HEK293 (cell line): Measurements from ENCODE around the gene TTR.

Experiments
- CTCF ChIA-PET: fragments of 350-600 bp; formaldehyde crosslinking; extraction: SDS; loops from one replicate; lab custom pipeline; 2021; ENCODE audit warnings: antibody characterized with exemption; lab: Yijun Ruan, JAX
- POLR2A ChIA-PET: fragments of 300-600 bp; formaldehyde crosslinking; extraction: SDS; loops from one replicate; lab custom pipeline; 2020; ENCODE audit warnings: antibody characterized with exemption, inconsistent platforms; lab: Yijun Ruan, JAX
- H3K27ac ChIP-seq: fragments of 200-500 bp; sonication (Bioruptor generic); 2 replicates; pipeline ENCODE4 v1.5.1; 2014; ENCODE audit warnings: low read depth, low read length, control low read depth, inconsistent platforms; ENCODE audit errors: extremely low read depth
- H3K36me3 ChIP-seq, 2 experiments: fragments of 200-500 bp in 1 of 2; sonication (Bioruptor generic) in 1 of 2; 1 replicate in 1 of 2; 2 replicates in 1 of 2; pipeline ENCODE4 v1.5.1; 2014 to 2017; ENCODE audit warnings: inconsistent platforms in 2 of 2, low read length in 2 of 2; ENCODE audit not compliant: control insufficient read depth in 2 of 2, insufficient read depth in 1 of 2
- H3K4me1 ChIP-seq: fragments of 200-500 bp; sonication (Bioruptor generic); 2 replicates; pipeline ENCODE4 v1.5.1; 2014; ENCODE audit warnings: mild to moderate bottlenecking, low read length, inconsistent platforms; ENCODE audit not compliant: control insufficient read depth, insufficient read depth
- H3K4me3 ChIP-seq: 2 replicates; pipeline ENCODE4 v1.5.1; 2011; ENCODE audit warnings: low read depth, mild to moderate bottlenecking, control low read depth, low read length, moderate library complexity
- H3K9me3 ChIP-seq: fragments of 200-500 bp; sonication (Bioruptor generic); 2 replicates; pipeline ENCODE4 v1.5.1; 2014; ENCODE audit warnings: low read depth, low read length, inconsistent platforms; ENCODE audit not compliant: control insufficient read depth, insufficient read depth
- GLI4 ChIP-seq: fragments of 450-650 bp; formaldehyde crosslinking; IDR thresholded peaks from 2 replicates; pipeline ENCODE4 v1.5.1; 2016; ENCODE audit warnings: missing biosample characterization, missing genetic modification characterization
- GLIS1 ChIP-seq: fragments of 450-650 bp; formaldehyde crosslinking; IDR thresholded peaks from 2 replicates; pipeline ENCODE4 v1.5.1; 2016; ENCODE audit warnings: missing biosample characterization, missing genetic modification characterization
- HOXD13 ChIP-seq: sonication (generic); formaldehyde crosslinking; IDR thresholded peaks from 2 replicates; pipeline ENCODE4 v1.8.0; 2022; ENCODE audit warnings: missing genetic modification reagents, borderline replicate concordance
- MYNN ChIP-seq: fragments of 450-650 bp; formaldehyde crosslinking; IDR thresholded peaks from 2 replicates; pipeline ENCODE4 v1.5.1; 2016; ENCODE audit warnings: missing biosample characterization, missing genetic modification characterization, borderline replicate concordance
- OSR2 ChIP-seq: fragments of 450-650 bp; formaldehyde crosslinking; IDR thresholded peaks from 2 replicates; pipeline ENCODE4 v1.5.1; 2016; ENCODE audit warnings: missing biosample characterization, missing genetic modification characterization
- SP3 ChIP-seq: fragments of 450-650 bp; formaldehyde crosslinking; IDR thresholded peaks from 2 replicates; pipeline ENCODE4 v1.5.1; 2016; ENCODE audit warnings: missing biosample characterization, missing genetic modification characterization
- ZBTB1 ChIP-seq: fragments of 450-650 bp; formaldehyde crosslinking; IDR thresholded peaks from 2 replicates; pipeline ENCODE4 v1.5.1; 2016; ENCODE audit warnings: missing biosample characterization, missing genetic modification characterization
- ZBTB10 ChIP-seq: fragments of 450-650 bp; formaldehyde crosslinking; IDR thresholded peaks from 2 replicates; pipeline ENCODE4 v1.5.1; 2016; ENCODE audit warnings: missing biosample characterization, missing genetic modification characterization
- ZFHX2 ChIP-seq: fragments of 450-650 bp; formaldehyde crosslinking; conservative IDR thresholded peaks from 2 replicates; pipeline ENCODE4 v1.5.1; 2016; ENCODE audit warnings: missing biosample characterization, missing genetic modification characterization
- ZIC2 ChIP-seq: fragments of 450-650 bp; formaldehyde crosslinking; IDR thresholded peaks from 2 replicates; pipeline ENCODE4 v1.5.1; 2016; ENCODE audit warnings: missing biosample characterization, missing genetic modification characterization
- ZNF132 ChIP-seq: fragments of 450-650 bp; formaldehyde crosslinking; IDR thresholded peaks from 2 replicates; pipeline ENCODE4 v1.5.1; 2017; ENCODE audit warnings: missing biosample characterization, missing genetic modification characterization, borderline replicate concordance
- ZNF140 ChIP-seq: fragments of 450-650 bp; formaldehyde crosslinking; IDR thresholded peaks from 2 replicates; pipeline ENCODE4 v1.5.1; 2016; ENCODE audit warnings: missing biosample characterization, missing genetic modification characterization
- ZNF16 ChIP-seq: fragments of 450-650 bp; formaldehyde crosslinking; IDR thresholded peaks from 2 replicates; pipeline ENCODE4 v1.5.1; 2016; ENCODE audit warnings: low read depth, missing biosample characterization, missing genetic modification characterization
- ZNF174 ChIP-seq: fragments of 450-650 bp; formaldehyde crosslinking; IDR thresholded peaks from 2 replicates; pipeline ENCODE4 v1.5.0; 2017; ENCODE audit warnings: missing biosample characterization, mild to moderate bottlenecking, missing genetic modification characterization
- ZNF2 ChIP-seq: fragments of 450-650 bp; formaldehyde crosslinking; IDR thresholded peaks from 2 replicates; pipeline ENCODE4 v1.5.1; 2016; ENCODE audit warnings: missing biosample characterization, missing genetic modification characterization
- ZNF221 ChIP-seq: fragments of 450-650 bp; formaldehyde crosslinking; IDR thresholded peaks from 2 replicates; pipeline ENCODE4 v1.5.1; 2017; ENCODE audit warnings: missing biosample characterization, missing genetic modification characterization, borderline replicate concordance
- ZNF223 ChIP-seq: fragments of 450-650 bp; formaldehyde crosslinking; IDR thresholded peaks from 2 replicates; pipeline ENCODE4 v1.5.1; 2016; ENCODE audit warnings: missing biosample characterization, missing genetic modification characterization
- ZNF311 ChIP-seq: fragments of 450-650 bp; formaldehyde crosslinking; IDR thresholded peaks from 2 replicates; pipeline ENCODE4 v1.5.1; 2017; ENCODE audit warnings: missing biosample characterization, missing genetic modification characterization, borderline replicate concordance
- ZNF341 ChIP-seq: fragments of 450-650 bp; formaldehyde crosslinking; IDR thresholded peaks from 2 replicates; pipeline ENCODE4; 2016; ENCODE audit warnings: low read depth, missing biosample characterization, missing genetic modification characterization
- ZNF426 ChIP-seq: fragments of 450-650 bp; formaldehyde crosslinking; IDR thresholded peaks from 2 replicates; pipeline ENCODE4 v1.5.1; 2017; ENCODE audit warnings: missing biosample characterization, missing genetic modification characterization, mild to moderate bottlenecking, inconsistent platforms, moderate library complexity
- ZNF48 ChIP-seq: fragments of 450-650 bp; formaldehyde crosslinking; IDR thresholded peaks from 2 replicates; pipeline ENCODE4 v1.5.1; 2016; ENCODE audit warnings: missing biosample characterization, missing genetic modification characterization
- ZNF513 ChIP-seq: fragments of 450-650 bp; IDR thresholded peaks from 2 replicates; pipeline ENCODE4 v1.5.1; 2018; ENCODE audit warnings: missing biosample characterization, missing genetic modification characterization
- ZNF529 ChIP-seq: fragments of 450-650 bp; formaldehyde crosslinking; IDR thresholded peaks from 2 replicates; pipeline ENCODE4 v1.5.1; 2017; ENCODE audit warnings: missing genetic modification characterization, missing biosample characterization; ENCODE audit not compliant: insufficient replicate concordance
- ZNF548 ChIP-seq: fragments of 450-650 bp; formaldehyde crosslinking; IDR thresholded peaks from 2 replicates; pipeline ENCODE4 v1.5.1; 2016; ENCODE audit warnings: missing biosample characterization, missing genetic modification characterization
- ZNF555 ChIP-seq: fragments of 450-650 bp; formaldehyde crosslinking; conservative IDR thresholded peaks from 2 replicates; pipeline ENCODE4 v1.5.1; 2017; ENCODE audit warnings: missing biosample characterization, mild to moderate bottlenecking, missing genetic modification characterization, inconsistent platforms
- ZNF558 ChIP-seq: fragments of 450-650 bp; formaldehyde crosslinking; IDR thresholded peaks from 2 replicates; pipeline ENCODE4 v1.5.1; 2016; ENCODE audit warnings: missing biosample characterization, missing genetic modification characterization
- ZNF585B ChIP-seq: fragments of 450-650 bp; formaldehyde crosslinking; IDR thresholded peaks from 2 replicates; pipeline ENCODE4 v1.5.1; 2016; ENCODE audit warnings: missing biosample characterization, missing genetic modification characterization
- ZNF623 ChIP-seq: fragments of 450-650 bp; formaldehyde crosslinking; IDR thresholded peaks from 2 replicates; pipeline ENCODE4 v1.5.1; 2016; ENCODE audit warnings: missing biosample characterization, missing genetic modification characterization
- ZNF626 ChIP-seq: fragments of 450-650 bp; sonication (Bioruptor Pico); formaldehyde crosslinking; IDR thresholded peaks from 2 replicates; pipeline ENCODE4 v1.5.1; 2018; ENCODE audit warnings: missing biosample characterization, missing genetic modification characterization, inconsistent platforms
- ZNF639 ChIP-seq: fragments of 450-650 bp; formaldehyde crosslinking; IDR thresholded peaks from 2 replicates; pipeline ENCODE4 v1.5.1; 2016; ENCODE audit warnings: missing biosample characterization, missing genetic modification characterization
- ZNF677 ChIP-seq: fragments of 450-650 bp; IDR thresholded peaks from 2 replicates; pipeline ENCODE4 v1.5.0; 2018; ENCODE audit warnings: missing biosample characterization, mild to moderate bottlenecking, missing genetic modification characterization, moderate library complexity

TTR gene

GRCh38 chr18:31619291-31619690, 27.6 kb downstream of the TTR start (continued):
- TF ChIP-seq ZBTB10 (tag by site-specific recombination) = no peak
- TF ChIP-seq MYNN (tag by site-specific recombination) = no peak
- TF ChIP-seq ZNF639 (tag by site-specific recombination) = no peak
- TF ChIP-seq GLIS1 (tag by site-specific recombination) = no peak

- POLR2A ChIA-PET = no interaction called here
- peaks cover 0 to 25% of the 10 kb centered on the region in 2 experiments; a peak in 1 of 3 replicates for H3K36me3 ChIP-seq
- H3K27ac ChIP-seq = no peak overlapping the region
- CTCF ChIA-PET = interaction anchor here (0.6 to 1.0 kb wide), 4 partner anchors 9 to 59 kb away, joined by 3 to 4 read pairs (median 3); no protein-coding TSS in a partner anchor
- H3K4me3 ChIP-seq = no peak overlapping the region
- TF ChIP-seq ZNF174 (no peak), ZIC2 (tag by site-specific recombination) (no peak), ZNF2 (tag by site-specific recombination) (no peak), ZFHX2 (tag by site-specific recombination) (no peak), HOXD13 (CRISPR knock-in tag) (no peak), ZNF16 (tag by site-specific recombination) (no peak), ZNF555 (no peak), ZNF48 (no peak), ZNF426 (tag by site-specific recombination) (no peak), OSR2 (tag by site-specific recombination) (no peak), ZNF341 (no peak), ZNF140 (no peak), ZNF221 (tag by site-specific recombination) (no peak), ZNF132 (no peak), ZNF677 (tag by site-specific recombination) (no peak)
- no peaks in the 10 kb centered on the region for H3K9me3 ChIP-seq
- H3K4me1 ChIP-seq = no peaks in the 10 kb centered on the region
Measured at GRCh38 chr18:31624892-31625640, 33.4 kb downstream of the TTR start.

GRCh38 chr18:31626409-31626808, 34.7 kb downstream of the TTR start:
- H3K36me3 ChIP-seq = peaks cover 3 to 32% of the 10 kb centered on the region in 2 experiments; a peak in 1 of 3 replicates
- ChIA-PET CTCF (no interaction called here), POLR2A (no interaction called here)
- no peak overlapping the region for H3K4me3 ChIP-seq
- no peaks in the 10 kb centered on the region for H3K9me3 ChIP-seq
- H3K4me1 ChIP-seq = no peaks in the 10 kb centered on the region
- no peak overlapping the region for H3K27ac ChIP-seq
- TF ChIP-seq ZBTB1 (tag by site-specific recombination) (no peak), ZNF558 (tag by site-specific recombination) (no peak), ZNF585B (tag by site-specific recombination) (no peak), ZNF311 (tag by site-specific recombination) (no peak), ZNF529 (tag by site-specific recombination) (no peak), ZNF623 (tag by site-specific recombination) (no peak), ZNF341 (no peak), ZNF626 (tag by site-specific recombination) (no peak), ZNF513 (tag by site-specific recombination) (no peak), ZNF223 (tag by site-specific recombination) (no peak), SP3 (tag by site-specific recombination) (no peak), ZNF548 (tag by site-specific recombination) (no peak), ZNF48 (no peak), ZNF677 (tag by site-specific recombination) (no peak), GLI4 (tag by site-specific recombination) (no peak)
